ENCODE data around the gene COL18A1. TPM values are rescaled to one million over a fixed set of nuclear protein-coding genes. Genes with fewer than 3 reads are reported as not detected.

COL18A1 gene
- total RNA-seq, 4 donors from 2014 or later = 64.7 to 110 (median 98.9) TPM

DNA sequence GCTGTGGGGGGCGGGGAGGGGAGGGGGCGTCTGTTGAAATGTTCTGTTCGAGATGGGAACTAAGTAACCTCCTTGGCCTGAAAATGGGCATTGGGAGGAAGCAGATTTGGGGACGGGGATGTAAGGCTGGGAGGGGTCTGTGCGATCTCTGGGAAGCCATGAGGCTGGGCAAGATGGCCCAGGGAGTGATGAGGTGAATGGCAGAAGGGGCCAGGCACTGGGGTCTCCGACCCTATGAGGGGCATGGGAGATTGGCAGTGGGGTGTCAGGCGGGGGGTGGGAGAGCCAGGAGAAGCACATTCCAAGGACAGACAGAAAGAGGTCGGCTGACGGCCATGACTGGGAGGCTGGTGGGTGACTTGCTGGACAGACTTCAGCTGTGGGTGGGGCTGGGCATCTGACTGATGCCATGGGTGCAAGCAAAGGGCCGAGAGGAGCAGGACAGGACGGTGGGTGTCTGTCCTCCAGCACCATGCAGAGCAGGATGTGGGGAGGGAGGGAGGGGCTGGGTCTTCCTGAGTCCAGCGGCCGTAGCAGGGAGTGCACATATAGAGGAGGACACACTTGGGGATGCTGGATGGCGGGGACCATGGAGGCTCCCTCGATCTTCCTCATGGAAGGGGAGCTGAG, 30.0 kb upstream of the COL18A1 start:
- ATAC-seq (ENCODE audit: low FRiP score) = no peak
- TF ChIP-seq, protein P1, sequence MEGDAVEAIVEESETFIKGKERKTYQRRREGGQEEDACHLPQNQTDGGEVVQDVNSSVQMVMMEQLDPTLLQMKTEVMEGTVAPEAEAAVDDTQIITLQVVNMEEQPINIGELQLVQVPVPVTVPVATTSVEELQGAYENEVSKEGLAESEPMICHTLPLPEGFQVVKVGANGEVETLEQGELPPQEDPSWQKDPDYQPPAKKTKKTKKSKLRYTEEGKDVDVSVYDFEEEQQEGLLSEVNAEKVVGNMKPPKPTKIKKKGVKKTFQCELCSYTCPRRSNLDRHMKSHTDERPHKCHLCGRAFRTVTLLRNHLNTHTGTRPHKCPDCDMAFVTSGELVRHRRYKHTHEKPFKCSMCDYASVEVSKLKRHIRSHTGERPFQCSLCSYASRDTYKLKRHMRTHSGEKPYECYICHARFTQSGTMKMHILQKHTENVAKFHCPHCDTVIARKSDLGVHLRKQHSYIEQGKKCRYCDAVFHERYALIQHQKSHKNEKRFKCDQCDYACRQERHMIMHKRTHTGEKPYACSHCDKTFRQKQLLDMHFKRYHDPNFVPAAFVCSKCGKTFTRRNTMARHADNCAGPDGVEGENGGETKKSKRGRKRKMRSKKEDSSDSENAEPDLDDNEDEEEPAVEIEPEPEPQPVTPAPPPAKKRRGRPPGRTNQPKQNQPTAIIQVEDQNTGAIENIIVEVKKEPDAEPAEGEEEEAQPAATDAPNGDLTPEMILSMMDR (IDR thresholded peaks at IDR 0.05) = no peak
- no peak for DNase-seq (ENCODE audit: low spot score)

DNA sequence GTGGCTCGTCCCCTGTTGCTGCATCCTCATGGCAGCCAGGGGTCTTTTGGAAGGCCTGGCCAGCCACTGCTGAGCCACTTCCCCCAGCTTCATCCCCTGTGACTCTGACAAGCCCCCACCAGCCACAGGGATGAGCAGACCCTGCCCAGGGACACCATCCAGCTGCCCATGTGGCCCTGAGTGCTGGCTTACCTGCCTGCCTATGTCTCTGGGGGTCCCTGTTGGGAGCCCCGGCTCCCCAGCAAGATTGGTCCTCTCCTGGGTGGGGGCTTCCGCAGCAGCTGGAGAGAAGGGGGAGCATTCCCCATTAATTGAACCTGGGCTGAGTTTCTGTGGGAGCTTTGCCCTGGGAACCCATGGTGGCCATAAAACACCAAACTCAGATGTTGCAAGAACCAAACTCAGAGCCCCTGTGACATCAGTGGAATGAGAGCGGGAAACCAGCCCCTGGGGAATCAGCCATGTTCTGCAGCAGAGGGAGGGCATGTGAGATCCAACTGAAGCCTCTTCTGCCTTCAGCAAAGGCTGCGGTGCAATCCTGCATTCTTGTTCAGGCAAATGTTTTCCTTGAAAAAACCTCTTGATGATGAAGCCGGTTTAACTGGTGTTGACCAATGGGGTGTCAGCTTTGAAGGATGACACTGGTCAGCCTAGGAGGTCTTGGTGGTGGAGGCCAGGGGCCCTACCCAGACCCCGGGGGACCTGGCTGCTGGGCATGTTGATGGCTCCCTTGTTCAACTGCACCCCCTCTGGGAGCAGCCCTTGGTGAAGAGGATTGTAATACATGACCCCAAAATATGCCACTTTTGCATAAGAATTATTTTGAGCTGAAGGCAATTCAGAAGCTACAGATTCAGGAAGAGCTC, 28.3 kb upstream of the COL18A1 start:
- no peak for ATAC-seq (ENCODE audit: low FRiP score)

DNA sequence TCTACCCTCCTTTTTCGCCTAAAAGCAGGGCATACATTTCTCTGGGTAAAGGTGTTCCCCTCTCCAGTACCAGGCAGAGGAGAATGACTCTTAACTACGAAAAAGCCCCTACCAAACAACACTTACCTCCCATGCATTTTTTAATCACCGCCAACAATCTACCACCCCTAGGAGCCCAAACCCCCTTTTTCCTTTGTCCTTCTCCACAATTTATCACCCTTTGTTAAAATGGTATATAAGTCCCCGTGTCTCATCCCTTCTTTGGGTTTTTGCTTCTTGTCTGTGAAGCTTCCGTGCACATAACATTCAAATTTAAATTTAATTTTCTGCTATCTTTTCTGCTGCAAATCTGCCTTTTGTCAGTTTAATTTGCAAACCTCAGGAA, 27.6 kb upstream of the COL18A1 start:
- ATAC-seq (ENCODE audit: low FRiP score) (no peak), DNase-seq (ENCODE audit: low spot score) (no peak)
- TF ChIP-seq, protein P1 (IDR thresholded peaks at IDR 0.05) = no peak

More for the DNA sequence above, 28.3 kb upstream of the COL18A1 start:
- DNase-seq (ENCODE audit: low spot score) = no peak
- TF ChIP-seq, protein P1 (IDR thresholded peaks at IDR 0.05) = no peak

DNA sequence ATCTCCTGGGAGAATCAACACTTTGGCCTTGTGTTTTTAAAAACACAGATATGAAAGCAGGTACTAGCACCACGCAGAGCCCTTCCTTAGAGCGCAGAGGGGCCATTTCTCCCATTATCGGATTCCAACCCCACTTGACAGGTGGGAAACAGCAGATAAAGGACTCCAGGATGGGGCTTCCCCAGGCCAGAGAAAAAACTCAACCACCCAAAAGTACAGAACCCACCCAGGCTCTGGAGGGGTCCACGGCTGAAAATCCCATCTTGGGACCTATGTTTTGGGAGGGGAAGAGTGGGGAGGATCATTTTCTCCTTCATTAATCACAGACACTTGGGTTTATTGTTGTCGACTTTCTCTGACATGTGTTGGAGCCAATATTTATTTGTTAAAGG, 27.1 kb upstream of the COL18A1 start:
- ATAC-seq (ENCODE audit: low FRiP score) = no peak
- TF ChIP-seq, protein P1 (IDR thresholded peaks at IDR 0.05) = no peak
- DNase-seq (ENCODE audit: low spot score) = no peak

DNA sequence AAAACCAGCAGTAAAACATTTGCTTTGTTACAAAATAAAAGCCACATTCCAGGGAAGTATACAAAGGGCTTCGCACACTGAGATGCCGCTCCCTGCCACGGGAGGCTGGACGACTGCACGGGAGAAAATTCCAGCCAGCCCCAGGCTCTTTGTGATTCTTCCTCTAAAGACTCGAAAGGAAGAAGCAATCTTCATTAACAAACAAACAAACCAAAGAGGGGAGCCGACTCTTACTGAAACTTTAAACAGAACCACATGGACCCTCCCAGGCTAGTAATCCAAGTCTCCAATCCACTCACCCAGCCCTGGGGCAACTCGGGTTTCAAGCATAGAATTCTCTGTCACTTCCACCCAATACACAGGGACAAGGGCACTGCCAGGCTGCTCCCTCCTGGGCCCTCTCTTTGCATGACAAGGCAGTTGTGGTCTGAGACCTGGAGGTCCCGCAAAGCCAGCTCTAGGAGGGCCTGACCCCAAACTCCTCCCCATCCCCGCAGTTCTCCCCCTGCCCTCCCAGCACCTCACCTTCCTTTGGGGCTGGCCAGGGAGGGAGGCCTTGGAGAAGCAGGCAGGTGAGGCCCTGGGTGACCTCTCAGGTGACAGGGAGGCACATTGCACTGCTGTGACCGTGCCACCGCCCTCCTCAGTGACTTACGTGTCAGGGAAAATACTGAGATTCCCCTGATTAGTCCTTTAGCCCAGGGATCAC, 26.6 kb upstream of the COL18A1 start:
- TF ChIP-seq, protein P1 (IDR thresholded peaks at IDR 0.05) = no peak
- ATAC-seq (ENCODE audit: low FRiP score) (no peak), DNase-seq (ENCODE audit: low spot score) (no peak)

DNA sequence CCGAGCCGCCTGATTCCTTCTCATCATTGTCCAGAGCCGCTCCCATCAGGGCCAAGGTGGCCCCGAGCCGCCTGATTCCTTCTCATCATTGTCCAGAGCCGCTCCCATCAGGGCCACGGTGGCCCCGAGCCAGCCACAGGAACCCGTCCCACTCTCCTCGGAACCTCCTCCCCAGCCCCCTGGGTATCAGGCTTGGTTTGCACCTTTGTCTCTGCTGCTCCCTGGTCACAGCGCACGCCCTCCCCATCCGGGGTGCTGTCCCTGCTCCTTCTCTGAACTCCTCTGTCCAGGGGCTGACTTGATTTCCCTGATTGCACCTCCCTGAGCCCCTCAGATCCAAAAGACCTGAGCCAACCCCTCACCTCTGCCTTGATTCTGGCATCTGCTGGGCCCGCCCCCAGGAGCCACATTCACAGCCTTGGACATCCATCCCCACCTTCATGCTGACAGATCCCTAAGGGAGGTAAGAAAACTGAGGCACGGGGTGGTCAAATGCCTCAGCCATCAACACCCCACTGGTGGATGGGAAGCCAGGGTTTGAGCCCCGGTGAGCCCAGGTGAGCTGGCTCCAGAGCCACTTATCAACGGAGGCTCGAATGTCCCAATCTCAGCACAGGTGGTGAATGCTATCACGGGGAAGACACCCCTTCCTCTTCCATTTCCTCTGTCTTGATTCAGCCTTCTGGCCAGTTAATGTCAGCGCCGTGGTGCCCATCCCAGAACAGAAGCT, 25.6 kb upstream of the COL18A1 start:
- ATAC-seq (ENCODE audit: low FRiP score) = no peak
- TF ChIP-seq, protein P1 (IDR thresholded peaks at IDR 0.05) = no peak
- no peak for DNase-seq (ENCODE audit: low spot score)
